ENCODE data around the gene FOXD2.
"Not testable (repeated sequence)": the region's sequence is repeated elsewhere in the genome, so short reads cannot be mapped to it uniquely, and the experiment has no call there.

FOXD2 gene

DNA sequence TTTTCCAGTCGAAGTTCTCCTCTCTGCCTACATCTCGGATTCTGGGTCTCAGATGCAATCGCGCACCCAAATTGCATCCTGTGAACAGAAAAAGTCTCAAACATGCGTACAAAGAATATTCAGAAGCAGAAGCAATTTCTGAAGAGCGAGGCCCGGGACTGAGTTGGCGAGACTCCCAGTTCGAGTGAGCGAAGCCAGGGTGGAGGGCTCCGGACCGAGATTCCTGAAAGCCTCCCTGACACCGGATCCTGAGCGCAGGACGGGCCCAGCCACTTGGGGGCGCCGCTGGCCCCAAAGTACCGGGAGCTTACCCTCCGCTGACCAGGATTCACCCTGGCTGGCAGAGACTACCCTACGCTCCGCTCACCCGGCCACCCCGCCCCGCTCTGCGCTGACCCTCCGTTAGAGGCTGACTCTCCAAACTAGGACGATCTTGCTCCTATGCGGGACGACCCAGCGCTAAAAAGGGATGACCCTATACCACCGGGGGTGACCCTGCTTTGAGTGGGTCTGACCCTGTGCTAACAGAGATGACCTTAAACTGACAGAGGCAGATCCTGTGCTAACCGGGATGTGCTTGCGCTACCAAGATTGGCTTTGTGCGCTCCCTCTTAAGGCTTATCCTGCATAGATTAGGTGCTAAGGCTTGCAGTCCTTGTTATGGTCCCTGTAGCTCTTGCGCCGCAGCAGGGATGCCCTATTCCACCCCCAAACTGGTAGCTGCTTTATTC, 12.1 kb downstream of the FOXD2 start:
- peaks cover 59% of the 10 kb centered on the region for H3K27me3 Mint-ChIP-seq
- H3K4me1 Mint-ChIP-seq (ENCODE audit: low read depth) = peaks cover 4% of the 10 kb centered on the region
- intact Hi-C loops (cut with micrococcal nuclease) = loop anchor here (5.0 kb wide), 1 partner anchor 257 kb away; no protein-coding TSS in a partner anchor
- no peak overlapping the region for H3K27ac Mint-ChIP-seq
- H3K36me3 Mint-ChIP-seq (ENCODE audit: low read depth) = no peaks in the 10 kb centered on the region
- no peak overlapping the region for H3K4me3 Mint-ChIP-seq
- H3K9me3 Mint-ChIP-seq = no peaks in the 10 kb centered on the region

DNA sequence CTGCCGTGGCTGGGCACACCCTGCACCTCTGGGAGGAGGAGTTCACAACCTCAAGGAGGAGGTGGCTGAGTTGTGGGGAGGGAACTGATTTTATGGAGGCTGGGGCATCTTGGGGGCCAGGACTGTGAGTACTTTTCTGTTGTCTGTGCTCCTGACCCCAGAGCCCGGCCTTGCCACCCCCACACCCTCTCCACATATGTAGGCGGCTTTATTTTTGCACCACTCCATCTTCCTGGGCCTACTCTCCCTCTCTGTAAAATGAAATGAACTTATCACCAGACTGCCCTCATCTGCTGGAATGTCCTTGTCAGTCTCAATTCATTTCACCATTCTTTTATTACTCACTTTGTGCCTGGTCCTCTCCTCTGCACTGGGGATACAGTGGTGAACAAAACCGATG, 12.8 kb downstream of the FOXD2 start:
- no peaks in the 10 kb centered on the region for H3K4me1 Mint-ChIP-seq (ENCODE audit: low read depth)
- intact Hi-C loops (cut with micrococcal nuclease) = no loop called here
- H3K27me3 Mint-ChIP-seq = peaks cover 64% of the 10 kb centered on the region
- H3K27ac Mint-ChIP-seq = no peak overlapping the region
- H3K36me3 Mint-ChIP-seq (ENCODE audit: low read depth) = no peaks in the 10 kb centered on the region
- no peak overlapping the region for H3K4me3 Mint-ChIP-seq
- no peaks in the 10 kb centered on the region for H3K9me3 Mint-ChIP-seq

DNA sequence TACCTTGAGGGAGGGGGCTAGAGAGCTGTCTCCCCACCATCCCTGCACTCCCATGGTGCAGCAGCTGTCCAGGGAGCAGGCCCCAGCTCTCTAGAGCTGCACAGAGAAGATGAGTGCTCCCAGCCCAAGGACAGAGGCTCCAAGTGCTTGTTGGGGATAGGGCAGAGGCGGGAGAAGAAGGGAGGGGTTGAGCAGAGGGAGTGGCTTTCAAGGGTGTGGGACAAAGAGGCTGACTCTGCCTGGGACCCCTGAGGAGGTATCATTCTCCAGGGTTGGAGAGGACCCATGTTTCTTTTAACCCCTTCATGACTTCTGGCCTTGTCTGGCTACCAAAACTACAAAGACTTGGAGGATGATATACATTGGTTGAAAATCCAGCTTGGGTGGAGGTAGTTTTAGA, 14.6 kb downstream of the FOXD2 start:
- no peaks in the 10 kb centered on the region for H3K4me1 Mint-ChIP-seq (ENCODE audit: low read depth)
- no peak overlapping the region for H3K27ac Mint-ChIP-seq
- H3K4me3 Mint-ChIP-seq = no peak overlapping the region
- H3K27me3 Mint-ChIP-seq = peaks cover 71% of the 10 kb centered on the region
- intact Hi-C loops (cut with micrococcal nuclease) = no loop called here
- no peaks in the 10 kb centered on the region for H3K36me3 Mint-ChIP-seq (ENCODE audit: low read depth)
- no peaks in the 10 kb centered on the region for H3K9me3 Mint-ChIP-seq

DNA sequence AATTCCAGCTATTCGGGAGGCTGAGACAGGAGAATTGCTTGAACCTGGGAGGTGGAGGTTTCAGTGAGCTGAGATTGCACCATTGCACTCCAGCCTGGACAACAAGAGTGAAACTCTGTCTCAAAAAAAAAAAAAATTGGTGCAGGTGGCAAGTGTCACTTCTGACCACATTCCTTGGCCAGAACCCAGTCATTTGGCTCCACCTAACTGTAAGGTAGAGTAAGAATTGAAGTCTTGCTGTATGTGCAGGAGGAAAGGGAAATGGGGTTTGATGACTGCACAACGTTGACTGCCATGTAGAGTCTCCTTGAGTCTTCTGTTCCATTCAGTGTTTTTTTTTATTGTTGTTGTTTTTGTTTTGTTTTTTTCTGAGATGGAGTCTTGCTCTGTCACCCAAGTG, 16.1 kb downstream of the FOXD2 start:
- peaks cover 73% of the 10 kb centered on the region for H3K27me3 Mint-ChIP-seq
- H3K27ac Mint-ChIP-seq; H3K36me3 Mint-ChIP-seq (ENCODE audit: low read depth); intact Hi-C loops (cut with micrococcal nuclease); H3K9me3 Mint-ChIP-seq; H3K4me1 Mint-ChIP-seq (ENCODE audit: low read depth); H3K4me3 Mint-ChIP-seq: not testable (repeated sequence)

DNA sequence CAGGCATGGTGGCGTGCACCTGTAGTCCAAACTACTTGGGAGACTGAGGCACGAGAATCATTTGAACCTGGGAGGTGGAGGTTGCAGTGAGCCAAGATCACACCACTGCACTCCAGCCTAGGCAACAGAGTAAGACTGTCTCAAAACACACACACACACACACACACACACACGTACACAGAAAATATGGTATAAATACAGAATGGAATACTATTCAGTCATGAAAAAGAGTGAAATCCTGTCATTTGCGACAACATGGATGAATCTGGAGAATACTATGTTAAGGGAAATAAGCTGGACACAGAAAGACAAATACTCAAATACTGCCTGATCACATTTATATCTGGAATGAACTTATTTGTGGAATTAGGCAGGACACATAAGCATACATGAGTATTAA, 18.4 kb downstream of the FOXD2 start:
- Mint-ChIP-seq H3K9me3 (no peaks in the 10 kb centered on the region), H3K27ac (no peak overlapping the region), H3K4me1 (ENCODE audit: low read depth) (no peaks in the 10 kb centered on the region), H3K4me3 (no peak overlapping the region), H3K36me3 (ENCODE audit: low read depth) (no peaks in the 10 kb centered on the region), H3K27me3 (peaks cover 65% of the 10 kb centered on the region)
- intact Hi-C loops (cut with micrococcal nuclease) = no loop called here

DNA sequence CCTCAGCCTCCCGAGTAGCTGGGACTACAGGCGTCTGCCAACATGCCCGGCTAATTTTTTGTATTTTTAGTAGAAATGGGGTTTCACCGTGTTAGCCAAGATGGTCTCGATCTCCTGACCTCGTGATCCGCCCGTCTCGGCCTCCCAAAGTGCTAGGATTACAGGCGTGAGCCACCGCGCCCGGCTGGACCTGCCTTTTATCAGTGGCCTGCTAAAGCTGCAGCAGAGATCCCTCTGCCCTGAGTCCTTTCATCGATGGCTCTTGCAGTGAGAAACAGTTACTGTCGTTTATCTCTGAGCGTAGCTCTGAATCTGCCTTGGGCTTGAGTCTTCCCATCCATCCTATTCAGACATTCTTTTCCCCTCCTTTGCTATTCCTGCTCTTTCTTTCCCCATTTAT, 19.7 kb downstream of the FOXD2 start:
- H3K36me3 Mint-ChIP-seq (ENCODE audit: low read depth); H3K27ac Mint-ChIP-seq; H3K4me1 Mint-ChIP-seq (ENCODE audit: low read depth); intact Hi-C loops (cut with micrococcal nuclease); H3K9me3 Mint-ChIP-seq; H3K4me3 Mint-ChIP-seq: not testable (repeated sequence)
- H3K27me3 Mint-ChIP-seq = peaks cover 62% of the 10 kb centered on the region

DNA sequence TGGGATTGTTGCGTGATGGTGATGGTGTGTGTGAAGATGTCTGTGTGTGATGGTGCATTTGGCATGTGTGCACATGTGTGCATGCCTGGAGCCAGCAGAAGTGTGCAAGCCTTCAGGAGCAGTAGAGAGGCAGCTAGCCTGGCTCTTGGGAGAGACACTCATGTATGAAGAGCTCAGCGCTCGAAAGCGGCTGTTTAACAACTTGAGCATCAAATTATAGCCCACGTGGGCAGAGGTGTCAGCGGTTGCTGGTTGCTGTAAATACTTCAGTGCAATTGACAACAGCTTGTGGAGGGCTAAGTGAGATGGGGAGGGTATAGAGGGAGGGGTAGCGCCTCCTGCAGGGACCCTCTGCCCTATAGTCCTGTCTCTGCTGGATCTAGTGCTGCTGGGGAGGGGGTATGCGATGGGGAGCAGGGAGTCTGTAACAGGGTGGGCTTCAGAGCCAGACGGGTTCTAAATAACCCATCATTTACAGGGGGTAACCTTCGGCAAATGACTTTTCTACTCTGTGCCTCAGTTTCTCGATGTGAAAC, 21.5 kb downstream of the FOXD2 start:
- Mint-ChIP-seq H3K27ac (no peak overlapping the region), H3K27me3 (peaks cover 68% of the 10 kb centered on the region)
- intact Hi-C loops (cut with micrococcal nuclease) = no loop called here

DNA sequence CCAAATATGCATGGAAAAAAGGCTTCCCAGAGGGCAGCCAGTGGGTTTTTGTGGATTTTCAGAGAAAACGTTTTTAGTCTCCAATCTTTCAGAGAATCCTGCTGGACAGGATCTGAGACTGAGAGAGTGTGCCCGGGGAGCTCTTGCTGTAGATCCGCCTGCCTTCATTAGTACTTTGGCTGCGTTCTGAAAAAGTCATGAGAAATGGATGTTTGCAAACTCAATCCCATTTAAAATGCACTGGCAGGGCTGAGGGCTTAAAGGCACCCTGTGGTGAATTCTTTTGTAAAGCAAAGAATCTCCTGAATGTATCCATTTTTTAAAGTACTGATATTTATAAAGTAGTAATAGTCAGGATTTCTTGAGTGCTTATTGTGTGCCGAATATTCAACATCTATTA, 22.2 kb downstream of the FOXD2 start:
- Mint-ChIP-seq H3K4me3 (no peak overlapping the region), H3K36me3 (ENCODE audit: low read depth) (no peaks in the 10 kb centered on the region), H3K9me3 (no peaks in the 10 kb centered on the region), H3K27me3 (peaks cover 62% of the 10 kb centered on the region), H3K27ac (no peak overlapping the region), H3K4me1 (ENCODE audit: low read depth) (no peaks in the 10 kb centered on the region)
- intact Hi-C loops (cut with micrococcal nuclease) = no loop called here

More for the DNA sequence above, 21.5 kb downstream of the FOXD2 start:
- Mint-ChIP-seq H3K4me1 (ENCODE audit: low read depth) (no peaks in the 10 kb centered on the region), H3K9me3 (no peaks in the 10 kb centered on the region), H3K4me3 (no peak overlapping the region), H3K36me3 (ENCODE audit: low read depth) (no peaks in the 10 kb centered on the region)

DNA sequence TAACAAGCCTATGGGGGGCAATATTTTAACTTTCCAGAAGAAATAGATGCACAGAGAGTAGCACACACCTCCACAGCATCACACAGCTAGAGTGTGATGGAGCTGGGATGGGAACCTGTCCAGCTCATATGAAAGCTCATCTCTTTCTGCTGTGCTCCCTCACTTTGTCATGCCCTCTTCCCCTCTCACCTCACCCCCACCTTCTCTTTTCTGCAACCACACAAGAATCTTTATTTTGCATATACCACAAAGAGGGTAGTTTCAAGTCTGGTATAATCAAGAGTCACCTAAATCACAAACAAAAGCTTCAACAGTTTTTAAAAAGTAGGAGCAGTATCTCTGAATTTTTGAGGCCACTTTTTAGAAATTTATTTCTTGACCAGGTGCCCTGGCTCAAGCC, 22.6 kb downstream of the FOXD2 start:
- intact Hi-C loops (cut with micrococcal nuclease) = no loop called here
- no peaks in the 10 kb centered on the region for H3K9me3 Mint-ChIP-seq
- H3K4me3 Mint-ChIP-seq = no peak overlapping the region
- H3K27ac Mint-ChIP-seq = no peak overlapping the region
- H3K36me3 Mint-ChIP-seq (ENCODE audit: low read depth) = no peaks in the 10 kb centered on the region
- peaks cover 60% of the 10 kb centered on the region for H3K27me3 Mint-ChIP-seq
- H3K4me1 Mint-ChIP-seq (ENCODE audit: low read depth) = no peaks in the 10 kb centered on the region

DNA sequence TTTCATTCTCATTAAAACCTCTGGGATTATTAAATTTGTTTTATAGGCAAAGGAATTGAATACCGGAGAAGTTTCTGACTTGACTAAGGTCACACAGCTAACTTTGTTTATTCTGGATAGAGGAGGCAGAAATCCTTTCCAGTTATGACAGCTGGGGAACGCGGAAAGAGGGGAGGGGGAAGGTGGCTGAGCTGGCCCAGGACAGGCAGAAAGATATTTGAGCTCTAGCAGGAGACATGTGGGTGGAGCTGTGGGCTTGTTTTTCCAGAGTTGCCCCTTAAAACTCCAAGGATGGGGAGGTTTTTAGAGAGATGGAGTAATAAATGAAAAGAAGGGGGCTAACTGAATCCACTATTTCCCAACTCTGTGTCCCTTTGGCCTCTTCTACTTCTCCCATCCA, 27.8 kb downstream of the FOXD2 start:
- Mint-ChIP-seq H3K27me3 (peaks cover 36% of the 10 kb centered on the region), H3K9me3 (no peaks in the 10 kb centered on the region), H3K36me3 (ENCODE audit: low read depth) (no peaks in the 10 kb centered on the region), H3K4me3 (no peak overlapping the region), H3K27ac (no peak overlapping the region), H3K4me1 (ENCODE audit: low read depth) (peaks cover 7% of the 10 kb centered on the region)
- intact Hi-C loops (cut with micrococcal nuclease) = no loop called here

DNA sequence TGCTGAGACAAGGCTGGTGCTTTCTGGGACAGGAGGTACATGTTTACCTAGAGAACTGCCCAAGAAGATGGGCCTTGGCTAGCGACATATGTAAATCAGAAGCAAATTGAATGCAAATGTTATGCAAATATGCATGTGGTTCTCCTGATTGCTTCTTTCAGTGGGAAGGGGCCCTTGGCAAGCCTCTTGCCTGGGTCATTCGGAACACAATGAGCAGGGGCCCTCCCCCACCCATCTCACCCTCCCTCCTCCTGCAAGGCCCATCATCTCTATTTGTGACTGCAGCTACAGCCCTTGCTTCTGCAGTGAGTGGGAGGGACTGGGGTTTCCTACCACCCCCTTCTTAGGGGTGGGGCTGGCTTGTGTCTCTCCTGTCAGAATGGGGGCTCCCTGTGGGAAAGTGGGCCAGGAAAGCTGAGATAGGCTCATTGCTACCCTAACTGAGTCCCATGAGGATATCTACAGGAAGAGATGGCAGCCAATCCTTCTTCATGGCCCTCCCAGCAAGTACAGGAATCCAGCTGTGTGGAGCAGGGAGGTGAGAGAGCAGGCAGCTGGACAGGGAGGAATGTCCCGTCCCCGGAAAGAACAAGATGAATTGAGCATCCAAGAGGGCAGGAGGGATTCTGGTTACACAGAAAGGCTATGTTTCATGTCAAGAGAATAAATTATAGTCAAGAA, 31.0 kb downstream of the FOXD2 start:
- Mint-ChIP-seq H3K27ac (no peak overlapping the region), H3K4me1 (ENCODE audit: low read depth) (peaks cover 7% of the 10 kb centered on the region), H3K4me3 (no peak overlapping the region), H3K9me3 (no peaks in the 10 kb centered on the region), H3K27me3 (peaks cover 16% of the 10 kb centered on the region), H3K36me3 (ENCODE audit: low read depth) (no peaks in the 10 kb centered on the region)
- intact Hi-C loops (cut with micrococcal nuclease) = no loop called here

DNA sequence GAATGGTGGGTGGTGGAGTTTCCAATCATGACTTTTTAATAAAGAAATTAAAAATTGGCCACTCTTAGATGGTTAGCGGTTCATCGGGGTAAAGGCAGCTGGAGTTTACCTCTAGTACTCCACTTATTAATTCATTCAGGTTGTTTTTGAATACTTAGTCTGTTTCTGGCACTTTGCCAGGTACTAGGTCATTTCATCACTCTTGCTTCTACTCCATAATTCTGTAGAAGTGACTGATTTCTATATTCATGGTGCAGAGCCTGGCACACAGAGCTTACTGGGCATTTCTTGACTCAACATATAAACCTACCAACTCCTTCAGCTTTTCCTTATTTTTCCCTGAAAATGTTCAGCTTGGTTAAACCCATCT, 31.5 kb downstream of the FOXD2 start:
- Mint-ChIP-seq H3K4me1 (ENCODE audit: low read depth) (peaks cover 7% of the 10 kb centered on the region), H3K36me3 (ENCODE audit: low read depth) (no peaks in the 10 kb centered on the region)

DNA sequence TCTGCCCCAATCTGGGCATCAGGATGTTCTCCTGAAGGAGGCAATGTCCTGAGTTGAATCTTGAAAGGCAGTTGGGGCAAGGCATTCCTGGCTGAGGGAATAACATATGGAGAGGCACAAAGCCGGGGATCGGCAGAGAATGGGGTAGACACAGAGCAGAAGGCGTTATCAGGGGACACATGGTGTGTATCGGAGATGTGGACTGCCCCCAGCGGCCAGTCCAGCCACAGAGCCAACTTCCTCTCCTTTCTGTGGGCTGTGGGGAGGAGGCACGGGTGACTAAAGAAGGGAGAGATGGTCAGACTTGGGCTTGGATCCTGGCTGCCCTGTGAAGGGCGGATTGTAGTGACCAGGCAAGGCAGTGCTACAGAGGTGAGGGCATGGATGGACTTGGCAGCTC, 32.1 kb downstream of the FOXD2 start:
- Mint-ChIP-seq H3K36me3 (ENCODE audit: low read depth) (no peaks in the 10 kb centered on the region), H3K9me3 (no peaks in the 10 kb centered on the region), H3K4me1 (ENCODE audit: low read depth) (peaks cover 7% of the 10 kb centered on the region), H3K4me3 (no peak overlapping the region), H3K27me3 (peaks cover 18% of the 10 kb centered on the region), H3K27ac (no peak overlapping the region)
- intact Hi-C loops (cut with micrococcal nuclease) = no loop called here

More for the DNA sequence above, 31.5 kb downstream of the FOXD2 start:
- intact Hi-C loops (cut with micrococcal nuclease) = no loop called here
- no peaks in the 10 kb centered on the region for H3K9me3 Mint-ChIP-seq
- H3K27ac Mint-ChIP-seq = no peak overlapping the region
- peaks cover 16% of the 10 kb centered on the region for H3K27me3 Mint-ChIP-seq
- no peak overlapping the region for H3K4me3 Mint-ChIP-seq

DNA sequence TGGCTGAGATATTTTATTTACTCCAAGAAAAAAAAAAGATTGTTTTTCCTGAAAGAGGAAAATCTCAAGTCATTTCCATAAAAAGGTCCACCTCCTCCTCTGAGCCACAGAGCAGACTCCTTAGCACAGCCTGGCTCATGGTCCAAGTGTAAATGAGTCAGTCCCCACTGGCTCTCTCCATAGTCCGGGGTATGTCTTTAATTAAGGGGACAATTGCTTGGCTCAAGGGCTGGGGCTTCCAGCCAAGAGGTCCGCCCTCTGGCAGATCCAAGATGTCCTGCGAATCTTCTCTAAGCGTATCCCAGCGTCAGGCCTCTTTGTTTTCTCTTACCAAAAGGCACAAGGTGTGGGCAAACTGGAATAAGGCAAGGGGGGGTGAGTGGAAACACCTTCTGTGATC, 33.3 kb downstream of the FOXD2 start:
- intact Hi-C loops (cut with micrococcal nuclease) = no loop called here
- no peak overlapping the region for H3K4me3 Mint-ChIP-seq
- peaks cover 19% of the 10 kb centered on the region for H3K27me3 Mint-ChIP-seq
- no peaks in the 10 kb centered on the region for H3K9me3 Mint-ChIP-seq
- peaks cover 7% of the 10 kb centered on the region for H3K4me1 Mint-ChIP-seq (ENCODE audit: low read depth)
- no peak overlapping the region for H3K27ac Mint-ChIP-seq
- H3K36me3 Mint-ChIP-seq (ENCODE audit: low read depth) = no peaks in the 10 kb centered on the region

All from dendritic cell treated with granulocyte-macrophage colony-stimulating factor and Interleukin-4, amounts not matched to agents 40 ng/mL and 50 ng/mL, for 4 days (primary cell).